Fibroblast of lung (primary cell): ENCODE data around the gene SNX2.

Source experiments
- EZH2 ChIP-seq: IDR thresholded peaks from 2 replicates; pipeline ENCODE4 v1.5.1; 2012; ENCODE audit warnings: low read length, control low read depth, mild to moderate bottlenecking; ENCODE audit errors: missing control alignments
- TF ChIP-seq, protein P1 (sequence below), 2 donors: IDR thresholded peaks in 1 of 2; conservative IDR thresholded peaks in 1 of 2; 1 replicate in 1 of 2; 2 replicates in 1 of 2; pipeline ENCODE4 v1.5.1; 2011 to 2012; ENCODE audit warnings: low read length in 2 of 2, control low read depth in 1 of 2, inconsistent platforms in 1 of 2, low read depth in 1 of 2, mild to moderate bottlenecking in 1 of 2

- TF ChIP-seq EZH2 = no peak
- TF ChIP-seq, protein P1, sequence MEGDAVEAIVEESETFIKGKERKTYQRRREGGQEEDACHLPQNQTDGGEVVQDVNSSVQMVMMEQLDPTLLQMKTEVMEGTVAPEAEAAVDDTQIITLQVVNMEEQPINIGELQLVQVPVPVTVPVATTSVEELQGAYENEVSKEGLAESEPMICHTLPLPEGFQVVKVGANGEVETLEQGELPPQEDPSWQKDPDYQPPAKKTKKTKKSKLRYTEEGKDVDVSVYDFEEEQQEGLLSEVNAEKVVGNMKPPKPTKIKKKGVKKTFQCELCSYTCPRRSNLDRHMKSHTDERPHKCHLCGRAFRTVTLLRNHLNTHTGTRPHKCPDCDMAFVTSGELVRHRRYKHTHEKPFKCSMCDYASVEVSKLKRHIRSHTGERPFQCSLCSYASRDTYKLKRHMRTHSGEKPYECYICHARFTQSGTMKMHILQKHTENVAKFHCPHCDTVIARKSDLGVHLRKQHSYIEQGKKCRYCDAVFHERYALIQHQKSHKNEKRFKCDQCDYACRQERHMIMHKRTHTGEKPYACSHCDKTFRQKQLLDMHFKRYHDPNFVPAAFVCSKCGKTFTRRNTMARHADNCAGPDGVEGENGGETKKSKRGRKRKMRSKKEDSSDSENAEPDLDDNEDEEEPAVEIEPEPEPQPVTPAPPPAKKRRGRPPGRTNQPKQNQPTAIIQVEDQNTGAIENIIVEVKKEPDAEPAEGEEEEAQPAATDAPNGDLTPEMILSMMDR (conservative IDR thresholded peaks at IDR 0.05 in 1 of 2, IDR thresholded peaks at IDR 0.05 in 1 of 2; ENCODE audit: low read depth in 1 of 2, low read length in 2 of 2) = no peak
Observed at GRCh38 chr5:122781465-122781864, 6.6 kb downstream of the SNX2 start.
